ENCODE measurements around the gene OPA3. TPM values are rescaled to one million over a fixed set of nuclear protein-coding genes. Genes with fewer than 3 reads are reported as not detected.

OPA3 gene
- total and polyA plus RNA-seq, 9 donors = 3.2 to 8.6 (median 7.1) TPM

- Histone ChIP-seq H3K4me1 (ENCODE audit: control insufficient read depth, insufficient read depth, low read length) (peaks cover 26% of the 10 kb centered on the region), H3K27me3 (ENCODE audit: control insufficient read depth, insufficient read depth, low read length) (peaks cover 10% of the 10 kb centered on the region), H3K36me3 (ENCODE audit: control insufficient read depth, insufficient read depth, low read length) (no peaks in the 10 kb centered on the region), H3K27ac (ENCODE audit: low read length) (peak overlapping the region; percentile 90), H3K9me3 (replicated peaks; ENCODE audit: control insufficient read depth, low read depth, low read length) (no peaks in the 10 kb centered on the region), H3K4me3 (ENCODE audit: low read length) (no peak overlapping the region)
- no CpG with 5 or more reads among the region's 5 CpGs for WGBS (ENCODE audit: insufficient coverage)
- no peak for DNase-seq
These were observed 78.7 kb downstream of the OPA3 start for GRCh38 chr19:45505996-45506245.

GRCh38 chr19:45505151-45505995 lies 79.2 kb downstream of the OPA3 start:
- H3K4me1 ChIP-seq (ENCODE audit: control insufficient read depth, insufficient read depth, low read length) = peaks cover 26% of the 10 kb centered on the region
- no peaks in the 10 kb centered on the region for H3K36me3 ChIP-seq (ENCODE audit: control insufficient read depth, insufficient read depth, low read length)
- 76% methylated on average over 2 of the region's 8 CpGs for WGBS (ENCODE audit: insufficient coverage)
- H3K27ac ChIP-seq (ENCODE audit: low read length) = no peak overlapping the region
- no peaks in the 10 kb centered on the region for H3K9me3 ChIP-seq (replicated peaks; ENCODE audit: control insufficient read depth, low read depth, low read length)
- no peak overlapping the region for H3K4me3 ChIP-seq (ENCODE audit: low read length)
- H3K27me3 ChIP-seq (ENCODE audit: control insufficient read depth, insufficient read depth, low read length) = peaks cover 13% of the 10 kb centered on the region
- DNase-seq = peak; percentile 5

GRCh38 chr19:45503909-45504308 lies 80.7 kb downstream of the OPA3 start:
- peaks cover 28% of the 10 kb centered on the region for H3K27me3 ChIP-seq (ENCODE audit: control insufficient read depth, insufficient read depth, low read length)
- no peak for DNase-seq
- 90% methylated on average over 3 of the region's 9 CpGs for WGBS (ENCODE audit: insufficient coverage)

GRCh38 chr19:45502111-45502510 lies 82.5 kb downstream of the OPA3 start:
- peaks cover 46% of the 10 kb centered on the region for H3K27me3 ChIP-seq (ENCODE audit: control insufficient read depth, insufficient read depth, low read length)
- DNase-seq = peak; percentile 32
- no peaks in the 10 kb centered on the region for H3K36me3 ChIP-seq (ENCODE audit: control insufficient read depth, insufficient read depth, low read length)
- no peaks in the 10 kb centered on the region for H3K9me3 ChIP-seq (replicated peaks; ENCODE audit: control insufficient read depth, low read depth, low read length)
- WGBS (ENCODE audit: insufficient coverage) = no CpG with 5 or more reads among the region's 5 CpGs
- H3K4me3 ChIP-seq (ENCODE audit: low read length) = no peak overlapping the region
- peaks cover 31% of the 10 kb centered on the region for H3K4me1 ChIP-seq (ENCODE audit: control insufficient read depth, insufficient read depth, low read length)
- H3K27ac ChIP-seq (ENCODE audit: low read length) = no peak overlapping the region

More at GRCh38 chr19:45503909-45504308, 80.7 kb downstream of the OPA3 start:
- no peaks in the 10 kb centered on the region for H3K36me3 ChIP-seq (ENCODE audit: control insufficient read depth, insufficient read depth, low read length)
- H3K9me3 ChIP-seq (replicated peaks; ENCODE audit: control insufficient read depth, low read depth, low read length) = no peaks in the 10 kb centered on the region
- H3K4me3 ChIP-seq (ENCODE audit: low read length) = no peak overlapping the region
- H3K4me1 ChIP-seq (ENCODE audit: control insufficient read depth, insufficient read depth, low read length) = peaks cover 29% of the 10 kb centered on the region
- no peak overlapping the region for H3K27ac ChIP-seq (ENCODE audit: low read length)

- Histone ChIP-seq H3K4me3 (ENCODE audit: low read length) (no peak overlapping the region), H3K4me1 (ENCODE audit: control insufficient read depth, insufficient read depth, low read length) (peaks cover 33% of the 10 kb centered on the region), H3K36me3 (ENCODE audit: control insufficient read depth, insufficient read depth, low read length) (no peaks in the 10 kb centered on the region), H3K9me3 (replicated peaks; ENCODE audit: control insufficient read depth, low read depth, low read length) (no peaks in the 10 kb centered on the region), H3K27ac (ENCODE audit: low read length) (no peak overlapping the region), H3K27me3 (ENCODE audit: control insufficient read depth, insufficient read depth, low read length) (peaks cover 48% of the 10 kb centered on the region)
- WGBS (ENCODE audit: insufficient coverage) = 40% methylated on average over 1 of the region's 2 CpGs
- DNase-seq = no peak
These were observed 82.9 kb downstream of the OPA3 start for GRCh38 chr19:45501730-45502014.

- H3K4me1 ChIP-seq (ENCODE audit: control insufficient read depth, insufficient read depth, low read length) = peaks cover 32% of the 10 kb centered on the region
- peak; percentile 16 for DNase-seq
- no peaks in the 10 kb centered on the region for H3K9me3 ChIP-seq (replicated peaks; ENCODE audit: control insufficient read depth, low read depth, low read length)
- H3K27ac ChIP-seq (ENCODE audit: low read length) = no peak overlapping the region
- 59% methylated on average over 5 of the region's 8 CpGs for WGBS (ENCODE audit: insufficient coverage)
- H3K4me3 ChIP-seq (ENCODE audit: low read length) = no peak overlapping the region
- no peaks in the 10 kb centered on the region for H3K36me3 ChIP-seq (ENCODE audit: control insufficient read depth, insufficient read depth, low read length)
- peaks cover 51% of the 10 kb centered on the region for H3K27me3 ChIP-seq (ENCODE audit: control insufficient read depth, insufficient read depth, low read length)
These were observed 83.5 kb downstream of the OPA3 start for GRCh38 chr19:45500918-45501729.

- H3K4me1 ChIP-seq (ENCODE audit: control insufficient read depth, insufficient read depth, low read length) = peaks cover 33% of the 10 kb centered on the region
- H3K27me3 ChIP-seq (ENCODE audit: control insufficient read depth, insufficient read depth, low read length) = peaks cover 53% of the 10 kb centered on the region
- 3% methylated on average over 30 of the region's 37 CpGs for WGBS (ENCODE audit: insufficient coverage)
- DNase-seq = peak; percentile 39
- H3K4me3 ChIP-seq (ENCODE audit: low read length) = no peak overlapping the region
- H3K9me3 ChIP-seq (replicated peaks; ENCODE audit: control insufficient read depth, low read depth, low read length) = no peaks in the 10 kb centered on the region
- H3K36me3 ChIP-seq (ENCODE audit: control insufficient read depth, insufficient read depth, low read length) = no peaks in the 10 kb centered on the region
- no peak overlapping the region for H3K27ac ChIP-seq (ENCODE audit: low read length)
These were observed 85.1 kb downstream of the OPA3 start for GRCh38 chr19:45499196-45500180.

- no peaks in the 10 kb centered on the region for H3K9me3 ChIP-seq (replicated peaks; ENCODE audit: control insufficient read depth, low read depth, low read length)
- H3K27me3 ChIP-seq (ENCODE audit: control insufficient read depth, insufficient read depth, low read length) = peaks cover 53% of the 10 kb centered on the region
- peaks cover 35% of the 10 kb centered on the region for H3K4me1 ChIP-seq (ENCODE audit: control insufficient read depth, insufficient read depth, low read length)
- H3K27ac ChIP-seq (ENCODE audit: low read length) = no peak within 1 kb of the TSS
- DNase-seq = peak; percentile 28
- WGBS (ENCODE audit: insufficient coverage) = 1% methylated on average over 84 of the region's 89 CpGs
- H3K36me3 ChIP-seq (ENCODE audit: control insufficient read depth, insufficient read depth, low read length) = no peaks in the 10 kb centered on the region
- H3K4me3 ChIP-seq (ENCODE audit: low read length) = peak within 1 kb of the TSS; percentile 18
These were observed 86.0 kb downstream of the OPA3 start, which contains the start of gene PPM1N for GRCh38 chr19:45498411-45499195. TSS of gene PPM1N (plus strand) at chr19:45498443. CDS start at chr19:45498473, 30 bp downstream.

- H3K4me3 ChIP-seq (ENCODE audit: low read length) = no peak overlapping the region
- DNase-seq = peak; percentile 18
- no peaks in the 10 kb centered on the region for H3K9me3 ChIP-seq (replicated peaks; ENCODE audit: control insufficient read depth, low read depth, low read length)
- peaks cover 39% of the 10 kb centered on the region for H3K4me1 ChIP-seq (ENCODE audit: control insufficient read depth, insufficient read depth, low read length)
- H3K27me3 ChIP-seq (ENCODE audit: control insufficient read depth, insufficient read depth, low read length) = peaks cover 53% of the 10 kb centered on the region
- H3K36me3 ChIP-seq (ENCODE audit: control insufficient read depth, insufficient read depth, low read length) = no peaks in the 10 kb centered on the region
- H3K27ac ChIP-seq (ENCODE audit: low read length) = no peak overlapping the region
- WGBS (ENCODE audit: insufficient coverage) = 13% methylated on average over 5 of the region's 16 CpGs
These were observed 86.8 kb downstream of the OPA3 start for GRCh38 chr19:45497791-45498190.
